HCT116 (cell line): Measurements from ENCODE around the gene BCL11B.

Source experiments
- ATF3 ChIP-seq: IDR thresholded peaks from 2 replicates; pipeline ENCODE4 v1.6.1; 2012
- CEBPB ChIP-seq: IDR thresholded peaks from 2 replicates; pipeline ENCODE4 v1.6.1; 2012; ENCODE audit warnings: low read depth
- CTCF ChIP-seq, 3 experiments: fragments of 200-600 bp in 1 of 3; sonication (generic) in 1 of 3; IDR thresholded peaks in 2 of 3; conservative IDR thresholded peaks in 1 of 3; 2 replicates each; pipeline ENCODE4 v1.5.1; 2012 to 2017; ENCODE audit warnings: low read depth in 2 of 3, low read length in 2 of 3, antibody characterized with exemption in 1 of 3, borderline replicate concordance in 1 of 3, control low read depth in 1 of 3, mild to moderate bottlenecking in 1 of 3, mixed read lengths in 1 of 3, mixed run types in 1 of 3, moderate library complexity in 1 of 3; ENCODE audit not compliant: insufficient read depth in 1 of 3
- EZH2 ChIP-seq: fragments of 200-600 bp; sonication (generic); IDR thresholded peaks from 2 replicates; pipeline ENCODE4 v1.6.1; 2017; ENCODE audit warnings: antibody characterized with exemption, mixed run types
- POLR2A ChIP-seq: IDR thresholded peaks from 2 replicates; pipeline ENCODE4 v1.7.0; 2011; ENCODE audit warnings: borderline replicate concordance; ENCODE audit not compliant: insufficient read depth, insufficient read length; ENCODE audit errors: extremely low read depth
- POLR2AphosphoS5 ChIP-seq: IDR thresholded peaks from 2 replicates; pipeline ENCODE4 v1.6.1; 2011; ENCODE audit warnings: mild to moderate bottlenecking, low read depth, low read length, moderate library complexity
- RAD21 ChIP-seq: IDR thresholded peaks from 2 replicates; pipeline ENCODE4 v1.6.1; 2012; ENCODE audit warnings: low read depth, mild to moderate bottlenecking
- REST ChIP-seq: IDR thresholded peaks from 2 replicates; pipeline ENCODE4 v1.6.1; 2012; ENCODE audit warnings: low read depth
- SIN3A ChIP-seq: IDR thresholded peaks from 2 replicates; pipeline ENCODE4 v1.6.1; 2012; ENCODE audit warnings: low read depth
- SP1 ChIP-seq: IDR thresholded peaks from 2 replicates; pipeline ENCODE4 v1.6.1; 2012; ENCODE audit warnings: low read depth
- YY1 ChIP-seq: IDR thresholded peaks from 2 replicates; pipeline ENCODE4 v1.6.1; 2011; ENCODE audit warnings: low read length, low read depth, moderate library complexity, mild to moderate bottlenecking; ENCODE audit not compliant: insufficient replicate concordance; ENCODE audit errors: extremely low read depth
- ZBTB33 ChIP-seq: IDR thresholded peaks from 2 replicates; pipeline ENCODE4 v1.6.1; 2011; ENCODE audit warnings: mild to moderate bottlenecking, low read length, moderate library complexity; ENCODE audit not compliant: insufficient replicate concordance; ENCODE audit errors: extremely low read depth
- ZNF274 ChIP-seq: fragments of 200-500 bp; sonication (Bioruptor generic); IDR thresholded peaks from 2 replicates; pipeline ENCODE4 v1.6.1; 2014; ENCODE audit warnings: mild to moderate bottlenecking, low read depth, low read length, inconsistent platforms

- TF ChIP-seq YY1: no peak
- no peak for TF ChIP-seq SP1
- no peak for TF ChIP-seq EZH2
- TF ChIP-seq CTCF (IDR thresholded peaks at IDR 0.05 in 2 of 3, conservative IDR thresholded peaks at IDR 0.05 in 1 of 3; ENCODE audit: borderline replicate concordance in 1 of 3, insufficient read depth in 1 of 3, low read depth in 2 of 3, low read length in 2 of 3): no peak
- no peak for TF ChIP-seq REST
- TF ChIP-seq ZBTB33: no peak
- no peak for TF ChIP-seq POLR2A
- no peak for TF ChIP-seq ATF3
- TF ChIP-seq RAD21: no peak
- no peak for TF ChIP-seq ZNF274
- TF ChIP-seq SIN3A: no peak
- TF ChIP-seq POLR2AphosphoS5: no peak
- TF ChIP-seq CEBPB: no peak
Measured at GRCh38 chr14:99257673-99258221, 14.2 kb downstream of the BCL11B start.
